ENCODE results near the gene PAK5. TPM values are rescaled to one million over a fixed set of nuclear protein-coding genes. Genes with fewer than 3 reads are reported as not detected.

Gene PAK5
- total RNA-seq, 2 donors from 2014 or later: not detected

DNA sequence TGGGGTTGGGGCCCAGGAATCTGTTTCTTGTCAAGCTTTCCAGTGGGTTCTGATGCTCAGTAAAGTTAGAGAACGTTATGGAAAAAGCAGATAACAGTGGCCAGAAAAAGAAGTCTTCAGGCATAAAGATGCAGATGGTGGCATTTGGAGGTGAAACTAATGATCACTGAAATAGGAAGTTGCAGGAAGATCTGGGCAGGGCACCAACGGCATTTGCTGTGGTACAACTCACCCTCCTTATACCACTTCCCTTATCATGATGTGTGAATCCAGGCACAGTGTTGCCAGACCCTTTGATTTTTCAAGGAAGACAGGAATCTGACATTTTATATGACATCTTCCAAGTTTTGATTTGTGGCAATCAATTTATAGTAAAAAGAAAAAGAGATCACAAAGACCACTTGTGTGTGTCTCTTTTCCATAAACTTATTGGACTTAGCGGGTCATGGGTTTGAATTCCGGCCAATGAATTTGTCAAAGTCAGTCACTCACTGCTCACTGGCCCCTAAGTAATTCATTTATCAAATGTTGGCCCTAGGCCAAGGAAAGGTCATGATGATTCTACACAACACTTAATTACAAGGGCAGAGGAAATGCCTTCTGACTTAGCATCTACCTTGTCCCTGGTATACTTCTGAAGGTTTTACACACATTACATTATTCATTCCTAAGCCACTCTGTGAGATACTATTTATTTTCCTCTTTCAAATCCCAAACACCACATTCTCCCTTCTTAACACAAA lies 286.9 kb downstream of the PAK5 start:
- Mint-ChIP-seq H3K27ac (no peak overlapping the region), H3K36me3 (no peaks in the 10 kb centered on the region), H3K9me3 (peaks cover 9 to 15% of the 10 kb centered on the region in 2 donors)
- ATAC-seq: no peak
- no peak for DNase-seq (ENCODE audit: low spot score in 2 of 2)

DNA sequence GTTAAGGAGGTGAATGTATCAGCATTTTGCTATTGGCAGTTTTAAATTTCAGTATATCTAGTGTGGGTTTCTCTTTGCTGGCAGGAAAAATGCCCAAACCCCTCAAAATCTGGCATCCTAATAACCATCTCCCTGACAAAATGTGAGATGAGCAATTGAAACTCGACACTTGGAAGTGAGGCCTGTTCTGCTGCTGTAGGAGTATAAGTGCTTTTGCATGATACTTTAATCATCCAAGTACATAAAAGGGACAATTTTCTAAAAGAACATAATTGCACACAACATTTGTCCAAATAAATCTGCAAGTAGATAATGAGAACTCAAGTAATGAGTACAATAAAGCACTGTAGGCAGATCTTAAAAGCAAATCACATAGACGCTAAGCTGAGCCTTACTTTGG lies 288.0 kb downstream of the PAK5 start:
- H3K9me3 Mint-ChIP-seq: peaks cover 13 to 20% of the 10 kb centered on the region in 2 donors
- DNase-seq (ENCODE audit: low spot score in 2 of 2) (no peak), ATAC-seq (no peak)
- H3K27ac Mint-ChIP-seq: no peak overlapping the region
- H3K36me3 Mint-ChIP-seq: no peaks in the 10 kb centered on the region

DNA sequence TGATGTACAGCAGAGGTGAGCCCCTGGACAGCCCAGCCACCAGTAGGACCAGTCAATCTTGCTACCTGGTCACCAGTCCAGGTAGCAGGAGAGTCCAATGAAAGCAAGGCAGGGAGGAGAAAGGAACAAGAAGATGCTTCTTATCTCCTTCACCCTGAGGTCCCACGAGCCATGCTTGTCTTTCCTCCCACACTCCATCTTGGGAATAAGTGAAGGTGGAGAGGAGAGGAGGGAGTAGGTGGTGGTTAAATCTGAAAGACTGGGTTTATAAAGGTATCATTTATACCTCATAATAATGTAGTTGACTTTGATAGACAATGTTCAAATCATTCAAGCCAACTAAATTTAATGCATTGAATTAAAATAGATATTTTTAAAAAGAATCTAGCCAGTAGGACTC lies 288.6 kb downstream of the PAK5 start:
- DNase-seq (ENCODE audit: low spot score in 2 of 2) (no peak), ATAC-seq (no peak)
- H3K36me3 Mint-ChIP-seq: no peaks in the 10 kb centered on the region
- H3K27ac Mint-ChIP-seq: no peak overlapping the region
- peaks cover 13 to 23% of the 10 kb centered on the region in 2 donors for H3K9me3 Mint-ChIP-seq

GRCh38 chr20:9543214-9543613 lies 295.7 kb downstream of the PAK5 start:
- no peaks in the 10 kb centered on the region for H3K36me3 Mint-ChIP-seq
- H3K27ac Mint-ChIP-seq: no peak overlapping the region
- no peak for DNase-seq (ENCODE audit: low spot score in 2 of 2)
- H3K9me3 Mint-ChIP-seq: peaks cover 5 to 17% of the 10 kb centered on the region in 2 donors
- no peak for ATAC-seq

DNA sequence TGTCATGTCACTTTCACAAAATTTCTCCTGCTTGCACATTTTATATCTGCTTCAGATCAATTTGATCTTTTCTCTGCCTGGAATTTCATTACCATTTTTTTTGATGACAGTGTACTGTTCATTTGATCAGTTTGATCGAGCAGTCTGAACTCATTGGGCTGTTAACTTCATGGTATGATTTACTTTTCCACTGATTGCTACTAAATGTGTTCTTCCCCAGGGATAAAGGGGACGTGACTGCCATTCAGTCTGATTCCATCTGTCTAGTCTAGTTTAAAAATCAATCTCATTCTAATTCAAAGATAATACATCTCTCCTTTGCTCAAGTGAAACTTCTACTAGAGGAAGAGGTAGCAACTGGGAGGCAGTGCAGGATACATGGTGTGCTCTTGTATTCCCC lies 303.4 kb downstream of the PAK5 start:
- ATAC-seq (no peak), DNase-seq (ENCODE audit: low spot score in 2 of 2) (no peak)
- Mint-ChIP-seq H3K36me3 (no peaks in the 10 kb centered on the region), H3K27ac (no peak overlapping the region), H3K9me3 (peaks cover 5% of the 10 kb centered on the region in 2 donors)

GRCh38 chr20:9534025-9534424 lies 304.9 kb downstream of the PAK5 start:
- no peak for ATAC-seq
- DNase-seq (ENCODE audit: low spot score in 2 of 2): no peak
- Mint-ChIP-seq H3K9me3 (peaks cover 5% of the 10 kb centered on the region in 2 donors), H3K27ac (no peak overlapping the region), H3K36me3 (no peaks in the 10 kb centered on the region)

- no peak overlapping the region for H3K27ac Mint-ChIP-seq
- H3K9me3 Mint-ChIP-seq: peaks cover 5% of the 10 kb centered on the region in 2 donors
- DNase-seq (ENCODE audit: low spot score in 2 of 2) (no peak), ATAC-seq (no peak)
- H3K36me3 Mint-ChIP-seq: no peaks in the 10 kb centered on the region
Observed at GRCh38 chr20:9532069-9532838, 306.6 kb downstream of the PAK5 start.

DNA sequence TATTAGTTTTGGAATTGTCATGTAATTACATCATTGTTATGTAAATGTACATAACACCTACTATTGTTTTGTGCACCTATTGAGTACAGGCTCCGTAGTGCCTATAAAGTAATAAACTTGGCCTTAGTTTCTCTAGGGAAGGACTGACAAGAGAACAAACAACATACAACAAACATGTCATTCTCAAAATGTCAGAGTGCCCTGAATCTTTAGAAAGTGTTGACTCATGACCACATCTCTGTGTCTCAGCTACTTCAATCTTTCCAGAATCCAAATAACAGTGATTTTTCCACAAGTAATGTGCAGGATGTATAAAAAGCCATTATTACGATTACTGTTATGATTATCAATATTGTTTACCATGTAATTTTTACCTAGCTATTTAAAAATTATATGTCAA lies 307.3 kb downstream of the PAK5 start:
- Mint-ChIP-seq H3K36me3 (no peaks in the 10 kb centered on the region), H3K9me3 (peaks cover 5% of the 10 kb centered on the region in 2 donors), H3K27ac (no peak overlapping the region)
- ATAC-seq (no peak), DNase-seq (ENCODE audit: low spot score in 2 of 2) (no peak)

DNA sequence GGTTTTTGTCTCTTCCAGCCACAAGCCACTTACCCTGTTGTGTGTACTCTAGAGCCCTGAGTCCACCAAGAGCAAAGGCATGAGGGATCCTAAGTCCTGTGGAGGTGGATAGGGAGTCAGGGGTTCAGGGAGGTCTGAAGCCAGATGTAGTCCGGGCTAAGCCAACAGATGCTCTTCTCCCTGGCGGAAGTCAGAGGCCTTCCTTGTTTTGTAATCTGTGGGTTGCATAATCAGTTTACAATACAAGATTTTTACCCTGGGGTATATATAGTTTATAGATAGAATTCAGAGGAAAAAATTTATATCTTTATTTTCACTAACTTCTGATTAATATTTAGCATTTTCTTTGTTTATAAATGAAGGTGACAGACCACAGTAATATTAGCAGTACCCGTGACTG lies 315.2 kb downstream of the PAK5 start:
- Mint-ChIP-seq H3K9me3 (peaks cover 0 to 4% of the 10 kb centered on the region in 2 donors), H3K36me3 (no peaks in the 10 kb centered on the region), H3K27ac (no peak overlapping the region)
- ATAC-seq (no peak), DNase-seq (ENCODE audit: low spot score in 2 of 2) (no peak)

DNA sequence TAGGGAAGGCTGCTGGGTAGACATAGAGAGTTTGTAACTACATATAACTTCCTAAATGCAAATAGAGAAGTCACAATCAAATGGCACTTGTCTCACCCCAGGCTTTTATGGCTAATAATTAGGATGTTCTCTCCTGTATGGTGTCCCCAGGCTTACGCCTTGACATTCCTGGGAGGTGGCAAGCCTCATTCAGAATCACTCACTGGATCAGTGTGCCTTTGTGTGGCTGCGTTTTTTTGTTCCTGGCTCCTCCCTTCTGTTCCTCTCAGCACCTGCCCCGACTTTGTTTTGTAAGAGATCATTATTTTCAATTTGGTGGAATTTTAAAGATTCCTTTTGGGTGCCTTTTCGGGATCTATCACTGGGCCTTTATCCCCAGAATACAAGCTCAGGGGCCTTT lies 318.8 kb downstream of the PAK5 start:
- Mint-ChIP-seq H3K9me3 (no peaks in the 10 kb centered on the region), H3K36me3 (no peaks in the 10 kb centered on the region), H3K27ac (no peak overlapping the region)
- DNase-seq (ENCODE audit: low spot score in 2 of 2) (no peak), ATAC-seq (no peak)

- ATAC-seq: no peak
- Mint-ChIP-seq H3K9me3 (no peaks in the 10 kb centered on the region), H3K36me3 (no peaks in the 10 kb centered on the region), H3K27ac (no peak overlapping the region)
- DNase-seq (ENCODE audit: low spot score in 2 of 2): no peak
Observed at GRCh38 chr20:9518576-9519175, 320.2 kb downstream of the PAK5 start.

GRCh38 chr20:9517297-9518162 lies 321.3 kb downstream of the PAK5 start:
- Mint-ChIP-seq H3K27ac (no peak overlapping the region), H3K36me3 (no peaks in the 10 kb centered on the region), H3K9me3 (no peaks in the 10 kb centered on the region)
- ATAC-seq (no peak), DNase-seq (ENCODE audit: low spot score in 2 of 2) (no peak)

DNA sequence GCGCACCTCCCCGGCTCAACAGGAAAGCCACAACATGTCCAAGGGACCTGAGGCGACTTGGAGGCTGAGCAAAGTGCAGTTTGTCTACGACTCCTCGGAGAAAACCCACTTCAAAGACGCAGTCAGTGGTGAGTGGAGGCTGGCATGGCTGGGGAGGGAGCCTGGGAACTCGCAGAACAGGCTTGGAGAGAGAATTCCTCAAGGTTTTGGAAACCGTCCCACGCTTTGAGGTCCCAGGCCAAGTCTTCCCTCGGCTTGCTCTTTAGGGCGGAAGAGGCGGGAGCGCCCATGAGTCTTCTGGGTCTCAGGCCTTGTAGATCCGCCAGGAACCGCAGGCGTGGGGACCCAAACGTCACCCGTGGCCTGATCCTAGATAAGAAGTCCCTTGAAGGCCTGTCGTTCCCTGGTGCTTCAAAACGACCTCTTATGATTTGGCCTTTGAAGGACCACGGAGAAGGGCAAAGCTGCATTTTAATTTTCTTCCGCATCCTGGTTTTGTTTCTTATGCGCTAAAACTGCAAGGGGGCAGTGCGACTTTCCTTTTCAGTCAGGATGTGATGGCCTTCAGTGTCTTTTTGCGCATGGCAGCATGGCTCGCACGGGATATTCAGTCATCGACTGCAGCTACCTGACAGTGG lies 322.5 kb downstream of the PAK5 start:
- DNase-seq (ENCODE audit: low spot score in 2 of 2) (no peak), ATAC-seq (no peak)
- Mint-ChIP-seq H3K27ac (no peak overlapping the region), H3K9me3 (no peaks in the 10 kb centered on the region), H3K36me3 (no peaks in the 10 kb centered on the region)

DNA sequence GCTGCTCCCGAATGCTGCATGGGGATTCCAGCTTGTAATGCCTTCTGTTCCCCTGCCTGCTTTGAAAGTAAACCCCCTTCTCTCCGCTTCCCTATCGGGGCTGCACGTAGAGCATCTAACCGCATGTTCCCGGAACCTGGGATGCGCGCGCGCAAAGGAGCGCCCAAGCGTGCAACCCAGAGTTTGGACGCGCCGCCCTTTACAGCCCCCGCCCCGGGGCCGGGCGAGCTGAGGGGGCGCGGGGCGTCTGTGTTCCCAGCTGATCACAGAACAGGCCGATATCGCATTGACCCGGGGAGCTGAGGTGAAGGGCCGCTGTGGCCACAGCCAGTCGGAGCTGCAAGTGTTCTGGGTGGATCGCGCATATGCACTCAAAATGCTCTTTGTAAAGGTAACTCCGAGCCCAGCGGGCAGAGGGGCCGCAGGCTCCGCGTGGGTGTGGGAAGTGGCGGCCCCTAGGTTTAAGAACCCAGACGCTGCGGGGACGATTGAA lies 323.1 kb downstream of the PAK5 start:
- Mint-ChIP-seq H3K9me3 (no peaks in the 10 kb centered on the region), H3K27ac (no peak overlapping the region), H3K36me3 (no peaks in the 10 kb centered on the region)
- ATAC-seq (no peak), DNase-seq (ENCODE audit: low spot score in 2 of 2) (no peak)

DNA sequence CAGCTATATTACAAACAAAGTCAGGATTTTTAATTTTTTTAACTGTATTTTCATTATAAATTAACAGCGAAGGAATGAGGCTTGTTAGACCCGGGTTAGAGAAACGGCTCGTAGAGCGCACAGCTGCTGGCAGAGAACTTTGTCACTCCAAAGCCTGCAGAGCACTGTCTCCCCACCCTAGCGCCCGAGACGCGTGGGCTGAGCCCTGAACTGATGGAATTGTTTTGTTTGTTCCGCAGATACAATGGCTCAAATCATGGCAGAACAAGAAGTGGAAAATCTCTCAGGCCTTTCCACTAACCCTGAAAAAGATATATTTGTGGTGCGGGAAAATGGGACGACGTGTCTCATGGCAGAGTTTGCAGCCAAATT lies 323.7 kb downstream of the PAK5 start:
- ATAC-seq: no peak
- no peak overlapping the region for H3K27ac Mint-ChIP-seq
- H3K9me3 Mint-ChIP-seq: no peaks in the 10 kb centered on the region
- DNase-seq (ENCODE audit: low spot score in 2 of 2): no peak
- no peaks in the 10 kb centered on the region for H3K36me3 Mint-ChIP-seq

- no peak within 1 kb of the TSS for H3K27ac Mint-ChIP-seq
- DNase-seq (ENCODE audit: low spot score in 2 of 2): no peak
Observed at GRCh38 chr20:9514461-9515213, 324.2 kb downstream of the PAK5 start, which contains the start of gene LAMP5. Gene LAMP5 (plus strand): TSS chr20:9514590. CDS start chr20:9514853, 263 bp downstream.

More at GRCh38 chr20:9514461-9515213, 324.2 kb downstream of the PAK5 start, which contains the start of gene LAMP5:
- no peak for ATAC-seq
- Mint-ChIP-seq H3K9me3 (no peaks in the 10 kb centered on the region), H3K36me3 (no peaks in the 10 kb centered on the region)

Data from activated naive CD4-positive, alpha-beta T cell treated with anti-CD3 and anti-CD28 coated beads, Interleukin-2, amount 50 U/mL, for 72 hours (primary cell).